ENCODE results near the gene HDAC4.

Gene HDAC4

GRCh38 chr2:239222706-239223309 lies 178.0 kb downstream of the HDAC4 start:
- Histone ChIP-seq H3K4me3 (ENCODE audit: insufficient read depth, low read depth, low read length, poor library complexity, severe bottlenecking) (no peak overlapping the region), H3K9me3 (ENCODE audit: control insufficient read depth, low read length) (no peaks in the 10 kb centered on the region), H3K27me3 (replicated peaks; ENCODE audit: control insufficient read depth, insufficient read depth, low read length, poor library complexity, severe bottlenecking) (no peaks in the 10 kb centered on the region), H3K36me3 (ENCODE audit: control insufficient read depth, insufficient read depth, low read length) (no peaks in the 10 kb centered on the region), H3K4me1 (ENCODE audit: control insufficient read depth, insufficient read depth, low read length, poor library complexity, severe bottlenecking) (peaks cover 22% of the 10 kb centered on the region), H3K27ac (ENCODE audit: insufficient read depth, low read length, poor library complexity, severe bottlenecking) (no peak overlapping the region)
- no peak for DNase-seq

- H3K4me3 ChIP-seq (ENCODE audit: insufficient read depth, low read depth, low read length, poor library complexity, severe bottlenecking) = no peak overlapping the region
- H3K4me1 ChIP-seq (ENCODE audit: control insufficient read depth, insufficient read depth, low read length, poor library complexity, severe bottlenecking) = peaks cover 25% of the 10 kb centered on the region
- DNase-seq = no peak
- no peaks in the 10 kb centered on the region for H3K9me3 ChIP-seq (ENCODE audit: control insufficient read depth, low read length)
- no peaks in the 10 kb centered on the region for H3K27me3 ChIP-seq (replicated peaks; ENCODE audit: control insufficient read depth, insufficient read depth, low read length, poor library complexity, severe bottlenecking)
- H3K27ac ChIP-seq (ENCODE audit: insufficient read depth, low read length, poor library complexity, severe bottlenecking) = no peak overlapping the region
- no peaks in the 10 kb centered on the region for H3K36me3 ChIP-seq (ENCODE audit: control insufficient read depth, insufficient read depth, low read length)
Observed at GRCh38 chr2:239222312-239222660, 178.5 kb downstream of the HDAC4 start.

GRCh38 chr2:239220981-239221396 lies 179.8 kb downstream of the HDAC4 start:
- H3K27ac ChIP-seq (ENCODE audit: insufficient read depth, low read length, poor library complexity, severe bottlenecking) = no peak overlapping the region
- no peaks in the 10 kb centered on the region for H3K27me3 ChIP-seq (replicated peaks; ENCODE audit: control insufficient read depth, insufficient read depth, low read length, poor library complexity, severe bottlenecking)
- DNase-seq = no peak
- peaks cover 28% of the 10 kb centered on the region for H3K4me1 ChIP-seq (ENCODE audit: control insufficient read depth, insufficient read depth, low read length, poor library complexity, severe bottlenecking)
- H3K36me3 ChIP-seq (ENCODE audit: control insufficient read depth, insufficient read depth, low read length) = no peaks in the 10 kb centered on the region
- H3K4me3 ChIP-seq (ENCODE audit: insufficient read depth, low read depth, low read length, poor library complexity, severe bottlenecking) = no peak overlapping the region
- H3K9me3 ChIP-seq (ENCODE audit: control insufficient read depth, low read length) = no peaks in the 10 kb centered on the region

GRCh38 chr2:239220341-239220740 lies 180.5 kb downstream of the HDAC4 start:
- H3K4me3 ChIP-seq (ENCODE audit: insufficient read depth, low read depth, low read length, poor library complexity, severe bottlenecking) = no peak overlapping the region
- H3K36me3 ChIP-seq (ENCODE audit: control insufficient read depth, insufficient read depth, low read length) = no peaks in the 10 kb centered on the region
- no peaks in the 10 kb centered on the region for H3K9me3 ChIP-seq (ENCODE audit: control insufficient read depth, low read length)
- H3K27ac ChIP-seq (ENCODE audit: insufficient read depth, low read length, poor library complexity, severe bottlenecking) = no peak overlapping the region
- peaks cover 24% of the 10 kb centered on the region for H3K4me1 ChIP-seq (ENCODE audit: control insufficient read depth, insufficient read depth, low read length, poor library complexity, severe bottlenecking)
- H3K27me3 ChIP-seq (replicated peaks; ENCODE audit: control insufficient read depth, insufficient read depth, low read length, poor library complexity, severe bottlenecking) = no peaks in the 10 kb centered on the region
- DNase-seq = no peak

- DNase-seq = no peak
- H3K27ac ChIP-seq (ENCODE audit: insufficient read depth, low read length, poor library complexity, severe bottlenecking) = no peak overlapping the region
Observed at GRCh38 chr2:239216614-239217273, 184.1 kb downstream of the HDAC4 start.

GRCh38 chr2:239215988-239216613 lies 184.7 kb downstream of the HDAC4 start:
- peaks cover 12% of the 10 kb centered on the region for H3K4me1 ChIP-seq (ENCODE audit: control insufficient read depth, insufficient read depth, low read length, poor library complexity, severe bottlenecking)
- no peaks in the 10 kb centered on the region for H3K27me3 ChIP-seq (replicated peaks; ENCODE audit: control insufficient read depth, insufficient read depth, low read length, poor library complexity, severe bottlenecking)
- H3K36me3 ChIP-seq (ENCODE audit: control insufficient read depth, insufficient read depth, low read length) = peaks cover 6% of the 10 kb centered on the region
- no peak for DNase-seq
- no peak overlapping the region for H3K4me3 ChIP-seq (ENCODE audit: insufficient read depth, low read depth, low read length, poor library complexity, severe bottlenecking)
- H3K9me3 ChIP-seq (ENCODE audit: control insufficient read depth, low read length) = no peaks in the 10 kb centered on the region
- H3K27ac ChIP-seq (ENCODE audit: insufficient read depth, low read length, poor library complexity, severe bottlenecking) = no peak overlapping the region

More at GRCh38 chr2:239216614-239217273, 184.1 kb downstream of the HDAC4 start:
- peaks cover 6% of the 10 kb centered on the region for H3K36me3 ChIP-seq (ENCODE audit: control insufficient read depth, insufficient read depth, low read length)
- H3K9me3 ChIP-seq (ENCODE audit: control insufficient read depth, low read length) = no peaks in the 10 kb centered on the region
- H3K27me3 ChIP-seq (replicated peaks; ENCODE audit: control insufficient read depth, insufficient read depth, low read length, poor library complexity, severe bottlenecking) = no peaks in the 10 kb centered on the region
- no peak overlapping the region for H3K4me3 ChIP-seq (ENCODE audit: insufficient read depth, low read depth, low read length, poor library complexity, severe bottlenecking)
- H3K4me1 ChIP-seq (ENCODE audit: control insufficient read depth, insufficient read depth, low read length, poor library complexity, severe bottlenecking) = peaks cover 14% of the 10 kb centered on the region

- Histone ChIP-seq H3K36me3 (ENCODE audit: control insufficient read depth, insufficient read depth, low read length) (peaks cover 6% of the 10 kb centered on the region), H3K27me3 (replicated peaks; ENCODE audit: control insufficient read depth, insufficient read depth, low read length, poor library complexity, severe bottlenecking) (no peaks in the 10 kb centered on the region), H3K4me3 (ENCODE audit: insufficient read depth, low read depth, low read length, poor library complexity, severe bottlenecking) (no peak overlapping the region), H3K9me3 (ENCODE audit: control insufficient read depth, low read length) (no peaks in the 10 kb centered on the region), H3K4me1 (ENCODE audit: control insufficient read depth, insufficient read depth, low read length, poor library complexity, severe bottlenecking) (peaks cover 10% of the 10 kb centered on the region), H3K27ac (ENCODE audit: insufficient read depth, low read length, poor library complexity, severe bottlenecking) (no peak overlapping the region)
- DNase-seq = no peak
Observed at GRCh38 chr2:239215136-239215925, 185.5 kb downstream of the HDAC4 start.

- peaks cover 10% of the 10 kb centered on the region for H3K4me1 ChIP-seq (ENCODE audit: control insufficient read depth, insufficient read depth, low read length, poor library complexity, severe bottlenecking)
- peaks cover 6% of the 10 kb centered on the region for H3K36me3 ChIP-seq (ENCODE audit: control insufficient read depth, insufficient read depth, low read length)
- DNase-seq = no peak
- H3K27me3 ChIP-seq (replicated peaks; ENCODE audit: control insufficient read depth, insufficient read depth, low read length, poor library complexity, severe bottlenecking) = no peaks in the 10 kb centered on the region
- H3K27ac ChIP-seq (ENCODE audit: insufficient read depth, low read length, poor library complexity, severe bottlenecking) = no peak overlapping the region
- no peaks in the 10 kb centered on the region for H3K9me3 ChIP-seq (ENCODE audit: control insufficient read depth, low read length)
- H3K4me3 ChIP-seq (ENCODE audit: insufficient read depth, low read depth, low read length, poor library complexity, severe bottlenecking) = no peak overlapping the region
Observed at GRCh38 chr2:239214725-239215124, 186.1 kb downstream of the HDAC4 start.

- Histone ChIP-seq H3K36me3 (ENCODE audit: control insufficient read depth, insufficient read depth, low read length) (peaks cover 6% of the 10 kb centered on the region), H3K4me1 (ENCODE audit: control insufficient read depth, insufficient read depth, low read length, poor library complexity, severe bottlenecking) (peaks cover 10% of the 10 kb centered on the region), H3K27ac (ENCODE audit: insufficient read depth, low read length, poor library complexity, severe bottlenecking) (no peak overlapping the region), H3K9me3 (ENCODE audit: control insufficient read depth, low read length) (no peaks in the 10 kb centered on the region), H3K27me3 (replicated peaks; ENCODE audit: control insufficient read depth, insufficient read depth, low read length, poor library complexity, severe bottlenecking) (no peaks in the 10 kb centered on the region), H3K4me3 (ENCODE audit: insufficient read depth, low read depth, low read length, poor library complexity, severe bottlenecking) (no peak overlapping the region)
- no peak for DNase-seq
Observed at GRCh38 chr2:239213643-239214101, 187.1 kb downstream of the HDAC4 start.
